COR-L47 (cell line): ENCODE data around the gene NSMCE4A.
"Not testable (repeated sequence)": the region's sequence is repeated elsewhere in the genome, so short reads cannot be mapped to it uniquely, and the experiment has no call there.

Experiments used
- DNase-seq: peaks from one replicate; lab custom pipeline; 2025; lab: John Stamatoyannopoulos, UW

NSMCE4A gene

DNA sequence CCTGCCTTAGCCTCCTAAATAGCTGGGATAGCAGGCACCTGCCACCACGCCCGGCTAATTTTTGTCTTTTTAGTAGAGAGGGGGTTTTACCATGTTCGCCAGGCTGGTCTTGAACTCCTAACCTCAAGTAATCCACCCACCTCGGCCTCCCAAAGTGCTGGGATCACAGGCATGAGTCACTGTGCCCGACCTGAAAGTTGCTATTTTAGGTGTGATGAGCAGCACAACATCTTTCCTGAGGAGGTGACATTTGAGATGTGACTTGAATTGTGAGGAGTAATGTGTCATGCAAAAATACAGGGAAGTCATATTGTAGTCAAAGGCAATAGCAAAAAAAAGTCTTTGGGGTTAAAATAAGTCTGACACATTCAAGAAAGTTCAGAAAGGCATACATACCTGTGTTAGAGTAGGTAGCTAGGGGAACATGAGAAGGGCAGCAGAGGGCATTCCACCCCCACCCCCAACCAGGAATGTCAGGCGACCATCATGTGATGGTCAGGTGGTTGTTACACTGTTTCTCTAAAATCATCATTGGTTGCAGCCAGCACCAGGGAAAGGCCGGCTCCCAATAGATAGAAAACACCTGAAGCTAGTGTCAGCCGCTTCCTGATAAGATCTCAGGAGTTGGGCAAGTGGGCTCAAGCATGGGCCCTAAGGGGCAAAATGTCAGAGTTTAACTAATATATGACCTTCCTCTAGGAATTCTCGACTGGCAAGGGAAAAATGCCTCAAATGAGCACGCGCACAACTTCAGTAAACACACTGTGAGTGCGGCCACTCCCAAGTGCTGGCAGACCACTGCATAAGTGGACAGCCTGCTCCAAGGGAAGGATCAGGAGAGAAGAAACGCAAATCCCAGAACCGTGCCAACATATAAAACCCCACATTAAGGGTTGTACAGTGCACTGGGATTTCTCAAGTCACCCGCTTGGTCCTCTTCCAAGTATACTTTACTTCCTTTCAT is 13.6 kb upstream of the NSMCE4A start, which contains the start of gene TACC2:
Gene TACC2 (plus strand): TSS at position 803 of the 964 bp plus-strand sequence. CDS start 32,819 bp downstream, outside the sequence.
- no peak for DNase-seq

DNA sequence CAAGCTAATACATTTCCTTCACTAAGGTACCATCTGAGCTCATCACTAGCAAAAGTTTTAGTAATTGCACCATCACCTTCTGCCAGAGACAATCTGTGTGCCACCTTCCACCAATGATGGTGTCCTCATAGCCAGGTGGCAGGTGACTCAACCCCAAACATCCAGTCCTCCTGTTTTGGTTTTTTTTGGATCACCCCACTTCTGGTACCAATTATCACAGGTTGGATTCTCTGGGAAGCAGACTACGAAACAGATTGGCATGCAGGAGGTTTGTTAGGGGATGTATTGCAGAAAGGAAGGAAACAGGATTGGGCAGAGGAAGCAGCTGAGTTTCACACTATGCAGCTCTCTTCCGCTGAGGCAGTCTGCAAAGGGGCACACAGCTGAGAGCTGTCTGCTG is 9.4 kb upstream of the NSMCE4A start:
- DNase-seq: no peak

DNA sequence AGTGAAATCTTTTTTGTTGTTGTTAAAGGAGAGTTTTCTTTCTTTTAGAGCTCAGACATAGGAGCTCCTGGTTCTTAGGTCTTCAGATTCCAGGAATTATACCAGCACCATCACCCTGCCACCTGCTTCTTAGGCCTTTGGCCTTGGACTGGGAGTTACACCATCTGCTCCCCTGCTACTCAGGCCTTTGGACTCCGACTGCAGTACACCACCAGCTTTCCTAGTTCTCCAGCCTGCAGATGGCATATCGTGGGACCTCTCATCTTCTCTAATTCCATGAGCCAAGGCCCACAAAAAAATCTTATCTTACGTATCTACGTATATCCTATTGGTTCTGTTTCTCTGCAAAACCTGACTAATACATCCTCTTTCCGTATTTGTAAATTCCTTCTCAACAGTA is 8.8 kb upstream of the NSMCE4A start:
- no peak for DNase-seq

DNA sequence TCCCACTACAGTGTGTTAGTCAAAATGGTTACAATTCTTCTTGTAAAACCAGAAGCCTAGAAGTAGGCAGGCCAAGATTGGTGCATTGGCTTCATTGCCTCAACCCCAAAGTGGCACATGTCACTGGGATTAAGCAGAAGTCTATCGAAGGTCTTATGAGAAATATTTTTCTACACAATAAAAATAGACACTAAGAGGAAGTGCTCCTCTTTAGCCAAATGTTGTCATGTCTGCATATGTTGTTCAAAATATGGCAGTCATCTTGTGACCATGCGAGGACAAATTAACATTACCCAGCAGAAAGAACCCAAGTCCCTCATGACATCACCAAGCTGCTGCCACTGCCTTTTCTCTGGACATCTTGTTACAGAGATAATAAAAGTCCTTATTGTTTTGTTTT is 6.3 kb upstream of the NSMCE4A start:
- no peak for DNase-seq

DNA sequence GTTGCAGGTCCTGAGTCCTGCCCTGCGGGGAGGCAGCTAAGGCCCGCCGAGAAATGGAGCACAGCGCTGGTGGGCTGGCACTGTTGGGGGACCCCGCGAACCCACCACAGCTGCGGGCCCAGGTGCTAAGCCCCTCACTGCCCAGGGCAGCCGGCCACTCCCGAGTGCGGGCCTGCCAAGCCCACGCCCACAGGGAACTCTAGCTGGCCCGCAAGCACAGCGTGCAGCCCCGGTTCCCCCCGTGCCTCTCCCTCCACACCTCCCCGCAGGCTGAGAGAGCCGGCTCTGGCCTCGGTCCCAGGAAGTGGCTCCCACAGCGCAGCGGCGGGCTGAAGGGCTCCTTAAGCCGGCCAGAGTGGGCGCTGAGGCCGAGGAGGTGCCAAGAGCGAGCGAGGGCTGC is 3.5 kb upstream of the NSMCE4A start:
- DNase-seq: no peak

DNA sequence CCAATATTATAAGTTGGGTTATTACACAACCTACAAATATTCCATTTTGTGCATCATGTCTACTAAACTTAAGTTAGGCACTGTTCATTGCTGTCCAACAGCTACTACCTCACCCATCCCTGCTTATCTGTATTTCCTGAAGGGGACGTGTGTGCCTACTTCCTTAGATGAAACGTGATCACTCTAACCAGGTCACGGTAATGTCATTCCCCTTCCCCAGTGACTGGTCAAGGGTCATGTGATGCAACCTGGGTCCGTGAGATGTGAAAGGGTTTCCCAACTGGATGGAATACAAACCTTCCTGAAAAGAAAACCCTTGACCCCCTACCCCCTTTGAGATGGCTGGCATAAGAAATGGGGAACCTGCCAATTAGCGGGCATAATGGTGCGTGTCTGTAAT is 1.6 kb upstream of the NSMCE4A start:
- no peak for DNase-seq

DNA sequence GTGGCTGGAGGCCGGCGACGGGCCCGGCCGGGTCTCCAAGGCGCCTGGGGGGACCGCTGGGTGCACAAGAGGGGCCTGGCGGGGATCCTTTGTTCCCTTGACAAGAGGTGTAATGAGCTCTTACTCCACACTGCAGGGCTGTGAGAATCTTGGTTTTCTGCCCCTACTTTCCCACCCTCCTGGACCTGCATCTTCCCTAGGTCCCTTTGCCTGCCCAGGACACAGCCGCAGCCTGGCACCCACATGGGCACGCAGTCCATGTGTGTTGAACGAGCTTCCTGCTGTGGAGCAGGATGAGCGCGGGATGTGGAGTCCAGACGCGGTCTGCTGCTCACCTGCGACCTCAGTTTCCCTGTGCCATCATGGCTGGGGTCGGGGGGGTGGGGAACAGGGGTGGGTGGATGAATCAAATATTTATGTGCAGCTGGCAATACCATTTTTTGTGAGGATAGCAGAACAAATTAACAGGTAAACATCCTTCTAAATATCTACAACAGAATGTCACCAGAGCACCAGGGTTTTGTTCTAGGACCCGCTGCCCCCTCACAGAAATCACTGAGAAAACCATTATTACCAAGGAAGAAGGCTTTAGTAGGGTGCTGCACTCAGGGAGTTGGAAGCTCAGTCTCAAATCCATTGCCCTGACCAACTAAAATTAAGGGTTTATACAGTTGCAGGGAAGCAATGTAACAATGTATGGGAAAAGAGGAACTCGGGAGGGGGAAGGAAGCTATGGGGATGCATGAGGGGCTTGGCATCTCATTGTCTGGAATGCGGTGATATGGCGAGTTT is 474 bp upstream of the NSMCE4A start:
- DNase-seq: no peak

DNA sequence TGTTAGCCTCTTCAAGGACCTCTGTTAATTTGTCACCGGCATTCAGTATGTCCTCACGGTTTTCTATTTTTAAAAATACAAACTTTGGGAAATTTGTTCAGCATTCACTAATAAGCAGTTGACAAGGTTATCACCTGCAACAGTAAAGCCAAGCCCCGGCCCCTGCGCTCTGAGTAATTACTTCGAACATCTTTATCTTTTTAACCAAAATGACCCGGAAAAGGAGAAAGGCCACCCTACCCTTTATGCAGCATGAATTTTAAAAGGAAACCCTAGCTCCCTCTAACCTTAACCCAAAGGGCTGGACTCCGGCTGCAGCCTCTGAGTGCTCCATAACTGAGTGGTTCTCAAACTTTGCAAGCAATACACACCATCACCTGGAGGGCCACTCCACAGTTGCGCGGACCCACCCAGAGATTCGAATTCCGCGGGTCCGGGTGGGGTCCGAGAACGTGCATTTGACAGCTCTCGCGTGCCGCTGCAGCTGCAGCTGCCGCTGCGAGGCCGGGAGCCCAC is 940 bp downstream of the NSMCE4A start:
- DNase-seq: no peak

DNA sequence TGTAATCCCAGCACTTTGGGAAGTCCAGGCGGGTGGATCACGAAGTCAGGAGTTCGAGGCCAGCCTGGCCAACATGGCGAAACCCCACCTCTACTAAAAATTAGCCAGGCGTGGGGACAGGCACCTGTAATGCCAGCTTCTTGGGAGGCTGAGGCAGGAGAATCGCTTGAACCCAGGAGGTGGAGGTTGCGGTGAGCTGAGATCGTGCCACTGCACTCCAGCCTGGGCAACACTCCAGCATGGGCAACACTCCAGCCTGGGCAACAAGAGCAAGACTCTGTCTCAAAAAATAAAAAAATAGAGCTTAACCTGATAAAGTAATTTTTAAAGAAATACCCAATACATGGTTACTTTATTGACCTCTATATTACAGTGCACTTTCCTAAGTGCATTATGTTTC is 5.9 kb downstream of the NSMCE4A start:
- DNase-seq: not testable (repeated sequence)

DNA sequence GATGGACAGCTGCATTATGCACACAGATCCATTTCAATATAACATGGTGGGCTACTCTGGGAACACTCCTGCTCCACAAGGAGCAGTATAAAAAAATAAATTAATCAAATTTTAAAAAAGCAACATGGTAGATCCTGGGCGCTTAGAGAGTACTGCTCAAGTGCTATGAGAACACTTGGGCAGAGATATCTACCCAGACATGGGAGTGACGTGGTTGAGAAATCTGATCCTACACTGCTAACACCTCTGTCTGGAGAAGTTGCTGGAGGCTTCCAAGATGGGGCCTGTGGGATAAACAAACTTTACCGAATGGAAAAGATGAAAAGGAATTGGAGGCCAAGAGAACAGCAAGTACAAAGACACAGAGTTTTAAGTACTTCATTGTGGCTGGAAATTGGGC is 9.0 kb downstream of the NSMCE4A start:
- no peak for DNase-seq

DNA sequence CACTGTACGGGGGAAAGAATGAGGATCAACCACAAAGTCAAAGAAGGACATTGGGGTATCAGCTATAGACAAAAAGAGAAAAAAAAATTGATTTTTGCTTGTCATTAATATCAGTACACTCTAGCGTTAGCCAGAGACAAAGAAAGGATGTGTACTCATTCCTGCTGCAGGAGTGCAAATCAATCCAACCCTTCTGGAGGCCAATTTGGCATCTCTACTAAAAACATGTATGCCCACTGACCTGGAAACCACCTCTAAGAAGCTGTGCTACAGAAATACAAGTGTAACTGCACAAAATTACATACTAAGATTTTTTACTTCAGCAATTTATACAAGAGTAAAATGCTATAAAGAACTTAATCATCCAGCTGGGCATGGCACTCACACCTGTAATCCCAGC is 13.6 kb downstream of the NSMCE4A start:
- no peak for DNase-seq

DNA sequence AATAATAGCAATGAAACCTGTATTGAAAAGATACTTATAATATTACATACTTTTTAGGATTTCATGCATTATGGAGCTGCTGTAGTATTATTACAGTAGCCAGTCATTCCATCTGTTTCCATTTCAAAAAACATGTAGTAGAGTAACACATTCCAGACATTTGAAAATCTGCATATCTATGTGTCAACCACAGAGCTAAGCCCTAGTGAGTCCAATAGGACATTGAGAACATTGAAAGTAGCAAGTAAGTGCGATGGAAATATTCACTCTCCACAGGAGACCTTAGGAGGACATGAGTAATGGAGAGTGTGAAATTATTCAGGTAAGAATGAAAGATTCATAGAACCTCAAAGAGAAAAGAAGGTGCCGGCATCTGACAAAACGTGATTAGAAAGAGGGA is 15.3 kb downstream of the NSMCE4A start:
- DNase-seq: no peak

DNA sequence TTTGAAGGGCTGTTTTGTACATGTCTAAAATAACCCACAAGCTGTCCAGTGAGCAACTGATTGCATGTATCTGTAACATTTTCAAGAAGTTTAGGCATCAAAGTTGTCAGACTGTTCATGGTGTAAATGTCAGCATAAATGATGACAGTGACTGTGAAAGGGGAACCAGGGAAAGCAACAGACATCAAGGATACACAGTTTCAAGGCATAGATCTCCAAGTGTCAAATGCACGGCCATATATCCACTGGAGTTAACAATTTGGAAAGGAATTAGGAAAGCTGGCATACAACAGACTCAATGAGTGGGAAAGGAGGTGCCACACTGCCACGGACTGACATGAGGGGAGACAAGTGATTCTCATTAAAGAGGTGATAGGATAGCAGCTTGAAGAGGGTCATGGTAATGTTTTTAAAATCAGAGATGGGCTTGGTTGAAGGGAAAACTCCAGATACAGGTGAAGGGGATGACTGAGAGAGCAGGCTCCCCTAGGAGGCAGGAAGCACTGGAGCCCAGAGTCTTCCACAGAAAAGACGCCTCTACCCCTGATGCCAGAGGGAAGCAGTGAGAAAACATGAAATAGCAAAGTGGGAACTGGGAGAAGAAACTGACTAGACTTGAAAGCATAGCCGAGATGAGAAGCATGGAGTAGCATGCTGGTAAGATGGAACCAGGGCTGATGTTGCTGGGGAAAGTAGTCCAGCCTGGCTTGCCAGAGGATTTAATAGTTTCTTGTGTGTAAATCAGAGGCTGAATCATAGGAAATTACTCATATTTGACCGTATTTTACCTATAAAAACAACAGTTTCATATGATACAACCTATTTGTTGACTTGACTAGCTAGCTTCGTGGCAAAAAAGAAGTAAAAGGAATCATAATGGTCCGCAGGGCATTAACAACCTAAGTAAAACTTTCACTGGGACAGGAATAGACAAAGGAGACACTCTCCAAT is 18.6 kb downstream of the NSMCE4A start:
- DNase-seq: no peak

DNA sequence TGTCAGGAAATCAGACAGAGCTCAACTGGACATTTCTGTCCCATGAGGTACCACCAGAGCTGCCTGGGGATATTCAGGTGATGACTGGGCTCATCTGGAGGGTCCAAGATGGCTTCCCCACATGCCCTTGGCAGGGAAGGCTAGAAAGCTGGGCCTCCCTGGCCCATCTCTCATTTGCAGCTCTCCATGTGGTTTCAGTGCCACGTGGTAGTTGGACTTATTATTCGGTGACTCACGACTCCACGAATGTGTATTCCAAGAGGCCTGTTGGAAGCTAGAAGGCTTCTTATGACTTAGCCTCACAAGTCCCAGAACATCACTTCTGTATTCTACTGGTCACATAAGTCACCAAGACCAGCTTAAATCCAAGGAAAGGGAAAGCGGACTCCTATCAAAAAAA is 22.8 kb downstream of the NSMCE4A start:
- DNase-seq: no peak

DNA sequence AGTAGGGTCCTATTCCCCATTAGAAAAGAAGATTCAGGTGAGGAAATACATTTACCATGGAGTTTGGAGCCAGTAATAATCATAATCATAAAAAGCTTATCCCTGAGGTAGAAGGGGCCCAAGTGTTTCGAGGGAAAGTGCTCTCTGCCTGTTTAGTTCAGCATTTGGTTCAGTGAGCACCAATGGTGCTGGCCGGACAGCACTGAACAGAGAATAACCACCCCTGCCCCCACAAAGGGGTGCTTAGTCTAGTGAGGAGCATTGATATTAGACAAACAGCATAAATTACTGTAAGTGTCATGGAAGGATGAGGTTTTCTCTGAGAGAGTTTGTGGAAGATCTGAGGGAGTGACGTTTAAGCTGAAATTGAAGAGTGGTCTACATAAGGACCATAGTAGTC is 25.6 kb downstream of the NSMCE4A start:
- DNase-seq: no peak

DNA sequence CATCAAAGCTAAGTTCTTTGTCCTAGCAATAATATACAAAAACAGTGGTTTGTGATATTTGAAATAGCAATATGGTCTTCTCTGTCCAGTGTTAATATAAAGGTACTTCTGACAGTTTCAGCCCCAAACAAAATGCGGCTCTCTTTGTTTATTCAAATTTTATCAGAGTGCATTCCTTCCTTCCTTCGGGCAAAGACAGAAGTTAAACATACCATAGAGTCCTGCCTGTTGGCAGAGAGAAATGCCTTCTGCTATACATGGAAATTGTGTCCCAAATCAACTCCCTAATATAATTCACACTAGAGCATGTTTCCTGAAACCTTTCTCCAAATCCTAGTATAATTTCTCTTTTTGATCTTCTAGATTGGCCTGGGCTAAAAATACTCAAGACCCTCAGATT is 26.0 kb downstream of the NSMCE4A start:
- DNase-seq: no peak

DNA sequence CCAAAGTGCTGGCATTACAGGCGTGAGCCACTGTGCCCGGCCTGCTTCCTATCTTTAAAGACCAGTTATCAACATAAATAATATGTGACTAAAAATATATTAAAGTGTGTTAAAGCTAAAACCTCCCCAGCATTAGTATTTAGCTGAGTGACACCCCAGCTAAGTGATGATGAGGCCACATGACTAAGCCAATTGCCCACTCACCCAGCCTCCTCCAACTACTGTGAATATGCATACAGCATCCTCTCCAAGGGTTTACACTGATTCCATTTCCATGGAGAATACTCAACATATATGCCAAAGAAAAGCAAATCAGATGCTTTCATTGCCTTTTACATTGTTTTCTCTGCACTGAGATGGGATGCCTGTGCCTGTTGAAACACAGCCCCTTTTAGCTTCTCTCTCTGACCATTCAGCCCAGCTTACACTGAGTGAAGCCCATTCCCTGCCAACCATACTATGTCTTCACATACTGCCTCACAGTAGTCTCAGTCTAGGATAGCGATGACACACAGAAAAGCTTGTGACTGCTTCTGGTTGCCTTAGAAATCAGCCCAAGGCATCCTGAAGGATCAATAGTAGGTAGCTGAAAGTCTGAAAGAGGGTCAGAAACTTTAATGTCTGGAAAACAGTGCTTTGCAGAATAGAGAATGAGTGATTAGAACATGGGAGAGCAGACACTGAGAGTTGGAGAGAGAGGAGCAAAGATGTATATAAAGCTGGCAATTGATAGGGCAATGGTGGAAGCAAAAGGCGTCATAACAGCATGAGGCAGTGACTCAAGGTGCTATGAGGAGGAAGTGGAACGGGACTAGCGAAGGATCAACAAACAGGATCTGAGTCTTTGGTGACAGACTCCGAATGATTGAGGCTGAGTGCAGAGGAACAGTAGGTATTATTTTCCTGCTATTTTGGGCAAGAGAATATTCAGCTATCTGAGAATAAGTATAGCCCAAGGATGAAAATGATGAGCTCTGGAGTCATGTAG is 27.4 kb downstream of the NSMCE4A start:
- no peak for DNase-seq

DNA sequence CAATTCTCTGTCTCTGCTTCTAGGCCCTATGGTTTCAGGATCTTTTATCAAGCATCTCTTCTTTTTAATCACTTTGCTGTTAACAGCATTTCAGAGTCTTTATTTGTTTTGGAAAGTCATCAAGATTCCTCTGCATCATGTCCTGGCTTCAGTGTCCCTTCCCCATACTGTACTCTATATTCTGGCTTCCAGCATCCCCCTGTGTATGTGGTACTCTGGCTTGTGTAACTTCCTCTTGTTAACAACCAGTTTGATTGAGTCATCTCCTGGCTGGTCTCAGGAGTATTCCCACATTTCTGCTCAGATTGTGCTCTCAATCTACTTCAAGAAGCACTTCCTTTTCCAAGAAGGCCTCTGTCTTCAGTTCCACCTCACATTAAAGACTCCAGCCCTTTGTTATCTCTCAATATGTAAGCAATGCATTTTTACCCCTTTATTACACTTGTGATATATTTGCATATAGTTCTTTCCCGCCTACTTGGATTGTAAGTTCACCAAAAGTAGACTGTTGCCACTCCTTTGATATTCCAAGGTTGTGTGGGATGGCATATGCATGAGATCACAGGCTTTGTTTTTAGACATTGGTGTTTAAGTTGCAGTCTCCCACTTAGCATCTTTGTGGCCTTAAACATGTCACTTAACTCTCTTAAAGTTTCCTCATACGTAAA is 32.1 kb downstream of the NSMCE4A start:
- no peak for DNase-seq

DNA sequence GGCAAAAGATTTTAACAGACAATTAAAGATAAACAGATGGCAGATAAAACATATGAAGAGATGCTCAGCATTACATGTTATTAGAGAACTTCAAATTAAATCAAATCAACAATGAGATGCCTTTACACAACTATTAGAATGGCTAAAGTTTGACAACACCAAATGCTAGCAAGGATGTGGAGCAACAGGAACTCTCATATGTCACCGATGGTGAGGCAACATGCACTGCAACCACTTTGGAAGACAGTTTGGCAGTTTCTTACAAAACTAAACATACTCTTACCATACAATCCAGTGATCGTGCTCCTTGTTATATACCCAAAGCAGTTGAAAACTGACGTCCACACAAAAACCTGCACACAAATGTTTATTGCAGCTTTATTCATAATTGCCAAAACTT is 33.5 kb downstream of the NSMCE4A start:
- DNase-seq: no peak

DNA sequence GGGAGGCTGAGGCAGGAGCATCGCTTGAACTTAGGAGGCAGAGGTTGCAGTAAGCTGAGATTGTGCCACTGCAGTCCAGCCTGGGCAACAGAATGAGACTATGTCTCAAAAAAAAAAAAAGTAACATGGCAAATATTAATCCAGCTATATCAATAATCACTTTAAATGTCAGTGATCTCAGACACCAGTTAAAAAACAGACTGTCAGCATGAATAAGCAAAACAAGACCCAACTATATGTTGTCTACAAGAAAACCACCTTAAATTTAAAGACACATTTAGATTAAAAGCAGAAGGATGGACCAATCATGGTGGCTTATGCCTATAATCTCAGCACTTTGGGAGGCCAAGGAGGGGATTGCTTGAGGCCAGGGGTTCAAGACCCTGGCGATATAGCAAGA is 38.7 kb downstream of the NSMCE4A start:
- DNase-seq: no peak
